Stomach (tissue), 4 donors: ENCODE data around the gene SCYGR8.

Source experiments
- CTCF ChIP-seq, 7 experiments: fragments of 450-650 bp in 4 of 7; fragments of 200-600 bp in 3 of 7; sonication (generic) in 3 of 7; IDR thresholded peaks; one replicate each; pipeline ENCODE4 v1.5.1; 2016 to 2019; ENCODE audit warnings: antibody characterized with exemption in 7 of 7, control low read depth in 2 of 7, mild to moderate bottlenecking in 1 of 7
- POLR2A ChIP-seq, 4 donors: fragments of 450-650 bp; IDR thresholded peaks; one replicate each; pipeline ENCODE4 v1.6.1; 2016; ENCODE audit warnings: antibody characterized with exemption in 4 of 4, control low read depth in 2 of 4, mild to moderate bottlenecking in 1 of 4, moderate library complexity in 1 of 4

GRCh38 chr2:227785293-227785692, 39.6 kb downstream of the SCYGR8 start:
- TF ChIP-seq CTCF (IDR thresholded peaks at IDR 0.05), result no peak
- TF ChIP-seq POLR2A (IDR thresholded peaks at IDR 0.05), result no peak
